NCI-H1436 (cell line): ENCODE results near the gene DRD5.

ENCODE experiments used
- DNase-seq: peaks from one replicate; lab custom pipeline; 2025; lab: John Stamatoyannopoulos, UW

The DRD5 gene

DNA sequence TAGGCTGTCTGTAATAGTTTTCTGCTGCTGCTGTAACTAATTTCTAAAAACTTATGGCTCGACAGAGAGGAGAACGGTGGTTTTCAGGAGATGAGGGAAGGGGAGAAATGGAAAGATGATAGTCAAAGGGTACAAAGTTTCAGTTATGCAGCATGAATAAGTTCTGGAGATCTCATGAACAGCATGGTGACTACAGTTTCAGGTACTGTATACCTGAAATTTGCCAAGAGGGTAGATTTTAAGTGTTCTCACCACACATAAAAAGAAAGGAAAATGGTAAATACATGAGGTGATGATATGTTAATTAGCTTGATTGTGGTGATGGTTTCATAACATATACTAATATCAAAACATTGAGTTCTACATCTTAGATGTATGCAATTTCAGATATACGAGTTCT lies 34.9 kb downstream of the DRD5 start:
- DNase-seq, result no peak

DNA sequence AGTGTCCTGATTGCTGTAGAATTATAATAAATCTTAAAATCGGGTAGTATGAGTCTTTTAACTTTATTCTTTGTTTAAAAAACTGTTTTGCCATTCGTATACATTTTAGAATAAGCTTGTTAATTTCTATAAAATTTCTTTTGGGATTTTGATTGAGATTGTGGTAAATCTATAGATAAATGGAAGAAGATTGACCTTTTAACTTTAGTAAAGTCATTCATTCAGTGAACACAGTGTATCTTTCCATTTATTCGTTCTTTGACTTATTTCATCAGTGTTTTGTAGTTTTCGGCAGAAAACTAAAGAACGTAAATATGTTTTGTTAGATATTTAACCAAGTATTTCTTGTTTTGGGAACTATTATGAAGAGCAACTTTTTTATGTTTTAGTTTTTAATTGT lies 38.9 kb downstream of the DRD5 start:
- no peak for DNase-seq

DNA sequence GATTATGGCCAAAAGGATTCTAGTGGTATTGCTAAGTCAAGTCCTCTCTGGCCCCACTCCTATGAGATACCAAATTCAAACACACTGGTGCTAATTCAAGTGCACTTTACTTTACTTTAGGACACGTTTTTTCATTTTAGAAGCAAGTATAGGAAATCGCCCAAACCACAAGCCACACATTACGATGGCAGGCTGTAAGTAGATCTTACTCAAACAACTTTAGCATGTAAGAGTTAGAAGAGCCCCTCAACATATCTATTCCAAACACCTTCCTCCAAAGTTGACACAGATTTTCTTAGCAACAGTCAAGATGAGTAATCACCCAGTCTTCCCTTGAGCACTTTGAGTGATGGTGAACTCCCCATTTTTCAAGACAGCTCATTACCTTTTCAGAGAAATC lies 43.6 kb downstream of the DRD5 start:
- DNase-seq, result no peak

DNA sequence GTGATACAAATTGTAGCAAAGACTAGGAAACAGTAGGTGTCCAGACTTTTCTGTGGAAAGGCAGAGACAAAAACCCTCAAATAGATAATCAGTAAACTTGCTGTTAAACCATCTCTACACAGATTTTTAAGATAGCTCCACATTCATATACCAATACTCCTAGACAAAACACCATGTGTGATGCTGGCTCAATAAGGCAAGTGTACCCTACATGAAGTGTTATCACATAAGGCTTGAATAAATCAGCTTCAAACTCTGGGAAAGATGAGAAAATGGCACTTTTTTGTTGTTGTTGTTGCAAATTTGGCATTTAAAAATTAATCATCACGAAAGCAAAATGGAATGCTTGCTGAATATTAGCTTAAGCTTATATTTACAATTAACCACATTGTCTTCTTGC lies 45.1 kb downstream of the DRD5 start:
- DNase-seq, result no peak

DNA sequence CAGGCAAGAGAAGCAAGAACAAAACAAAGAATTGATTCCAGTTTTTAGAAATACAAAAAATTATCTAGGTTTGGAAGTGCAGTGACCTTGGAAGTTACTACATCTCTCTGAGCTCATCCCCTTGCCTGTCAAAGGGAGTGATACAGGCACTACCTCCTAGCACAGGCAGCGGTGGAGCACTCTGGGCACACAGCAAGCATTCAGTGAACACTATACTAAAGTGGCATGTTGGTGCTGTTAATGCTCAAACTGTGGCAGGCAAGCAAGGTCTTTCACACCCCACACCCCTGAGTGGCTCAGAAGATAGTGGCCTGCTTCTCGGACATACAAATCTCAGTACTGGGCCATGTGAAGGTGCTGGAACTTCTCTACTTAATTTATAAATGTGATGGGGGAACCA lies 51.2 kb downstream of the DRD5 start:
- no peak for DNase-seq

DNA sequence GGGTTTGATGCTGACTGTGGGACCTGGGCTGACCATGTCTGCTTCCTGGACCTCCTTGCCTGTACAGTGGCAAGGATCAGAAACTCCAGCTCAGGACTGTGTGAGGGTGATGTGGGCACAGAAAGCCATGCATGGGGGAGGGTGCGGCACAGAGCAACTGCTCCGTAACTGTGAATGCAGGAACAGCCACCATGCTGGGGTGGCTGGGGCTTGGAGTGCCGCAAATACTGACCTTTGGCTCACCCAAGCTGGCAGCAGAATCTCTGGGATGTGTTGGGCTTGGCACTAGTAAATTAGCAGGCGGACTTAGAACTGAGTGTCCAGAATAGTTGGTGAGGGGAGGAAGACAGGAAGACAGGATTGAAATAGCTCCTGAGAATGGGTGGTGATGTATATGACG lies 52.0 kb downstream of the DRD5 start:
- DNase-seq, result no peak
